MCF 10A (cell line): ENCODE results near the gene MLLT3. TPM values are rescaled to one million over a fixed set of nuclear protein-coding genes. Genes with fewer than 3 reads are reported as not detected.

Experiments
- BruUV-seq: library from RNA; stranded (reverse); fragments of 400-500 nt; replicated peaks from 2 replicates; lab custom pipeline; 2021; lab: Mats Ljungman, UMichigan
- CTCF ChIA-PET: fragments of 300-600 bp; sonication (Branson Sonifier 250); formaldehyde crosslinking; extraction: SDS; loops from one replicate; lab custom pipeline; 2021; ENCODE audit warnings: antibody characterized with exemption, inconsistent platforms; lab: Yijun Ruan, JAX
- POLR2A ChIA-PET: fragments of 300-600, 350-650 bp; sonication (Branson Sonifier 250); formaldehyde crosslinking; extraction: SDS; loops from one replicate; lab custom pipeline; 2020; ENCODE audit warnings: antibody characterized with exemption, inconsistent platforms; lab: Yijun Ruan, JAX
- DNase-seq: peaks from one replicate; pipeline ENCODE4 v3.0.0-alpha.2; 2018; ENCODE audit not compliant: unreplicated experiment
- H3K27ac Mint-ChIP-seq: one replicate; pipeline ENCODE4 v1.8.0; 2022; ENCODE audit warnings: mild to moderate bottlenecking, low read depth, mixed read lengths; ENCODE audit not compliant: unreplicated experiment
- H3K27me3 Mint-ChIP-seq: one replicate; pipeline ENCODE4 v1.8.0; 2022; ENCODE audit warnings: mixed read lengths; ENCODE audit not compliant: insufficient read depth, unreplicated experiment
- H3K36me3 Mint-ChIP-seq: one replicate; pipeline ENCODE4 v1.8.0; 2022; ENCODE audit warnings: mild to moderate bottlenecking, moderate library complexity, mixed read lengths; ENCODE audit not compliant: insufficient read depth, unreplicated experiment
- H3K4me1 Mint-ChIP-seq: one replicate; pipeline ENCODE4 v1.8.0; 2022; ENCODE audit warnings: mixed read lengths; ENCODE audit not compliant: insufficient read depth, unreplicated experiment
- H3K4me3 Mint-ChIP-seq: one replicate; pipeline ENCODE4 v1.8.0; 2022; ENCODE audit warnings: mild to moderate bottlenecking, moderate library complexity, mixed read lengths; ENCODE audit not compliant: unreplicated experiment
- H3K9me3 Mint-ChIP-seq: one replicate; pipeline ENCODE4 v1.8.0; 2022; ENCODE audit warnings: mixed read lengths; ENCODE audit not compliant: unreplicated experiment
- CTCF ChIP-seq: fragments of 200-600 bp; IDR thresholded peaks from one replicate; pipeline ENCODE4 v1.8.0; 2022; ENCODE audit warnings: antibody characterized with exemption, mild to moderate bottlenecking; ENCODE audit not compliant: unreplicated experiment
- intact Hi-C: fragments of 100-400 bp; cut with micrococcal nuclease; formaldehyde crosslinking; loops from 2 replicates; pipeline ENCODE4 v1.14.1; 2022
- total RNA-seq: library from RNA; stranded (reverse); gene quantifications from 2 replicates; pipeline ENCODE4 v1.2.3, GENCODE V29; 2022

Gene MLLT3
- total RNA-seq, 1 experiment from 2014 or later: 1.2 TPM

- intact Hi-C loops: no loop called here
These were observed 60.8 kb downstream of the MLLT3 start for GRCh38 chr9:20561531-20561930.

GRCh38 chr9:20559231-20559890 lies 62.9 kb downstream of the MLLT3 start:
- DNase-seq: no peak
- peaks cover 5% of the 10 kb centered on the region for H3K36me3 Mint-ChIP-seq
- no peak overlapping the region for H3K27ac Mint-ChIP-seq
- TF ChIP-seq CTCF: no peak
- H3K27me3 Mint-ChIP-seq: peaks cover 55% of the 10 kb centered on the region
- no TSS peak for BruUV-seq
- ChIA-PET CTCF (interaction anchor here (0.7 kb wide), 1 partner anchor 202 kb away, joined by 4 read pairs; no protein-coding TSS in a partner anchor), POLR2A (no interaction called here)
- H3K9me3 Mint-ChIP-seq: no peaks in the 10 kb centered on the region
- no peak overlapping the region for H3K4me3 Mint-ChIP-seq
- intact Hi-C loops: loop anchor here (5.0 kb wide), 1 partner anchor 202 kb away; no protein-coding TSS in a partner anchor
- H3K4me1 Mint-ChIP-seq: no peaks in the 10 kb centered on the region

More at GRCh38 chr9:20561531-20561930, 60.8 kb downstream of the MLLT3 start:
- CTCF ChIA-PET: no interaction called here
- DNase-seq: no peak
- Mint-ChIP-seq H3K27me3 (peaks cover 42% of the 10 kb centered on the region), H3K4me3 (no peak overlapping the region), H3K27ac (no peak overlapping the region), H3K9me3 (no peaks in the 10 kb centered on the region), H3K36me3 (no peaks in the 10 kb centered on the region), H3K4me1 (no peaks in the 10 kb centered on the region)
- no peak for TF ChIP-seq CTCF
- POLR2A ChIA-PET: no interaction called here
- no TSS peak for BruUV-seq

GRCh38 chr9:20558566-20559016 lies 63.7 kb downstream of the MLLT3 start:
- Mint-ChIP-seq H3K4me3 (no peak overlapping the region), H3K9me3 (no peaks in the 10 kb centered on the region), H3K4me1 (no peaks in the 10 kb centered on the region), H3K27me3 (peaks cover 55% of the 10 kb centered on the region), H3K36me3 (peaks cover 5% of the 10 kb centered on the region), H3K27ac (no peak overlapping the region)
- peak; percentile 27 for DNase-seq
- ChIA-PET POLR2A (interaction anchor here (0.9 kb wide), 1 partner anchor 12 kb away, joined by 3 read pairs; no protein-coding TSS in a partner anchor), CTCF (interaction anchor here (0.7 kb wide), 1 partner anchor 201 kb away, joined by 4 read pairs; no protein-coding TSS in a partner anchor)
- no TSS peak for BruUV-seq
- intact Hi-C loops: loop anchor here (5.0 kb wide), 1 partner anchor 201 kb away; no protein-coding TSS in a partner anchor
- TF ChIP-seq CTCF: no peak

GRCh38 chr9:20557890-20558565 lies 64.3 kb downstream of the MLLT3 start:
- POLR2A ChIA-PET: interaction anchor here (0.9 kb wide), 1 partner anchor 13 kb away, joined by 3 read pairs; no protein-coding TSS in a partner anchor
- no TSS peak for BruUV-seq
- Mint-ChIP-seq H3K27me3 (peaks cover 55% of the 10 kb centered on the region), H3K36me3 (peaks cover 5% of the 10 kb centered on the region), H3K4me3 (no peak overlapping the region), H3K27ac (no peak overlapping the region), H3K9me3 (no peaks in the 10 kb centered on the region), H3K4me1 (peaks cover 4% of the 10 kb centered on the region)
- intact Hi-C loops: loop anchor here (5.0 kb wide), 1 partner anchor 201 kb away; no protein-coding TSS in a partner anchor
- CTCF ChIA-PET: no interaction called here
- no peak for DNase-seq
- no peak for TF ChIP-seq CTCF
